NOMO-1 treated with DMSO at 0.1 percent for 48 hours (cell line): ENCODE results near the gene THOC1.
"Not testable (repeated sequence)": the region's sequence is repeated elsewhere in the genome, so short reads cannot be mapped to it uniquely, and the experiment has no call there.

Experiments
- DNase-seq: peaks from one replicate; lab custom pipeline; 2025; ENCODE audit not compliant: unreplicated experiment; lab: John Stamatoyannopoulos, UW

Gene THOC1

GRCh38 chr18:267688-268552 lies at the start of gene THOC1:
THOC1 (minus strand) TSS chr18:268047; CDS start chr18:268019, 28 bp downstream.
- DNase-seq = peak; percentile 89

- no peak for DNase-seq
Measured at GRCh38 chr18:317618-318017, 49.8 kb upstream of the THOC1 start.

- DNase-seq = no peak
Measured at GRCh38 chr18:316393-316792, 48.5 kb upstream of the THOC1 start.

GRCh38 chr18:313931-314330 lies 46.1 kb upstream of the THOC1 start:
- DNase-seq = no peak

GRCh38 chr18:312415-312814 lies 44.6 kb upstream of the THOC1 start:
- no peak for DNase-seq

- DNase-seq = no peak
Measured at GRCh38 chr18:310042-310441, 42.2 kb upstream of the THOC1 start.

GRCh38 chr18:308086-308485 lies 40.2 kb upstream of the THOC1 start:
- DNase-seq = not testable (repeated sequence)

- no peak for DNase-seq
Measured at GRCh38 chr18:306608-307255, 38.9 kb upstream of the THOC1 start.

- DNase-seq = no peak
Measured at GRCh38 chr18:305003-305501, 37.2 kb upstream of the THOC1 start.

- no peak for DNase-seq
Measured at GRCh38 chr18:303607-304006, 35.8 kb upstream of the THOC1 start.

GRCh38 chr18:303011-303410 lies 35.2 kb upstream of the THOC1 start:
- DNase-seq = no peak

- no peak for DNase-seq
Measured at GRCh38 chr18:302097-302496, 34.2 kb upstream of the THOC1 start.

GRCh38 chr18:297936-298335 lies 30.1 kb upstream of the THOC1 start:
- DNase-seq = no peak

GRCh38 chr18:295756-296490 lies 28.1 kb upstream of the THOC1 start:
- no peak for DNase-seq

- no peak for DNase-seq
Measured at GRCh38 chr18:294566-294965, 26.7 kb upstream of the THOC1 start.

- DNase-seq = no peak
Measured at GRCh38 chr18:293536-293935, 25.7 kb upstream of the THOC1 start.

GRCh38 chr18:292271-292670 lies 24.4 kb upstream of the THOC1 start:
- no peak for DNase-seq

GRCh38 chr18:289970-290369 lies 22.1 kb upstream of the THOC1 start:
- not testable (repeated sequence) for DNase-seq

GRCh38 chr18:289026-289425 lies 21.2 kb upstream of the THOC1 start:
- no peak for DNase-seq

- DNase-seq = peak; percentile 27
Measured at GRCh38 chr18:286515-287310, 18.9 kb upstream of the THOC1 start.

GRCh38 chr18:285817-286216 lies 18.0 kb upstream of the THOC1 start:
- DNase-seq = no peak
